ENCODE data around the gene KIF18B. TPM values are rescaled to one million over a fixed set of nuclear protein-coding genes. Genes with fewer than 3 reads are reported as not detected.

KIF18B gene
- total RNA-seq, 1 experiment from 2014 or later, result 82.2 TPM

DNA sequence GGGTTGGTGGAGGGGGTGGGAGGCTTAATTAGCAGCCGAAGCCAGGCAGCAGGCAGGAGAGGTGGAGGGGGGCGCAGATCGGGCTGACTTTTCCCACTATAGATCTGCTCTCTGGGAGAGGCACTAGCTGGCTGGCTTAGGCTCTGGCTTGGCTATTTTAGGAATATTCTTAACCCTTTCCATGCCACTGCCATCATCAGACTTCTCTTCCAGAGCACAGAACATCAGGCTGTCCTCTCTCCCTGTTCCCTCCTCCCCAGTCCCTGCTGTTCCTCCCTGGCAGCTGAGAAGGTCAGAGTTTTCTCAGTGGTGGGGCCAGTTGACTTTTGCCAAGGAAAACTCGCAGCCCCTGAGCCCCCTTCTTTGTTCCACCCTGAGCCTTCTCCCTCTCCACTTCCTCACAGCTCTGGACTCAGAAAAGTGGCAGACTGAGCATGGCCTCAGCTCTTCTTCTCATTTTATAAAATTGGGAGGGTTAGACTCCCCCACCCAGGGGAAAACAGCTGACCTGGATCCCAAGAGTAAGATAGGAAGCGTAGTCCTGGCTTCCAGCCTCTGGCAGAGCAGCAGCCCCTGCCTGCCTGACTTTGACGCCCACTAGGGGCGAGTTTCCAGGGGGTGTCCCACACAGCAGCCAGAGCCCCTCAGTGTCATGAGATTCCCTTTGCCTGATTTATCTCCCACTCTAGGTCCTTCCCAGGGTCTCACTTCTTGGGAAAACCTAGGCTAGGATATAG, 30.4 kb upstream of the KIF18B start:
- H3K4me1 Mint-ChIP-seq, result peaks cover 17% of the 10 kb centered on the region
- ATAC-seq (no peak; the same call in none of the 2 replicates), DNase-seq (ENCODE audit: low spot score) (no peak)
- H3K27ac Mint-ChIP-seq, result no peak overlapping the region
- no peaks in the 10 kb centered on the region for H3K9me3 Mint-ChIP-seq
- H3K4me3 Mint-ChIP-seq, result no peak overlapping the region
- ChIA-PET POLR2A (interaction anchor here (1.2 kb wide), 1 partner anchor 8 kb away, joined by 3 read pairs; no protein-coding TSS in a partner anchor), CTCF (interaction anchor here (0.7 to 4.4 kb wide), 14 partner anchors 9 to 158 kb away, joined by 3 to 37 read pairs (median 4); partner anchors contain the start of genes ACBD4, C1QL1, GFAP and KIF18B)
- TF ChIP-seq, protein P1, sequence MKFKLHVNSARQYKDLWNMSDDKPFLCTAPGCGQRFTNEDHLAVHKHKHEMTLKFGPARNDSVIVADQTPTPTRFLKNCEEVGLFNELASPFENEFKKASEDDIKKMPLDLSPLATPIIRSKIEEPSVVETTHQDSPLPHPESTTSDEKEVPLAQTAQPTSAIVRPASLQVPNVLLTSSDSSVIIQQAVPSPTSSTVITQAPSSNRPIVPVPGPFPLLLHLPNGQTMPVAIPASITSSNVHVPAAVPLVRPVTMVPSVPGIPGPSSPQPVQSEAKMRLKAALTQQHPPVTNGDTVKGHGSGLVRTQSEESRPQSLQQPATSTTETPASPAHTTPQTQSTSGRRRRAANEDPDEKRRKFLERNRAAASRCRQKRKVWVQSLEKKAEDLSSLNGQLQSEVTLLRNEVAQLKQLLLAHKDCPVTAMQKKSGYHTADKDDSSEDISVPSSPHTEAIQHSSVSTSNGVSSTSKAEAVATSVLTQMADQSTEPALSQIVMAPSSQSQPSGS (CRISPR knock-in tag; IDR thresholded peaks at IDR 0.05; ENCODE audit: borderline replicate concordance, low read depth), result no peak
- TF ChIP-seq ZNF671 (CRISPR knock-in tag; IDR thresholded peaks at IDR 0.05) (no peak), GABPB1 (CRISPR knock-in tag; IDR thresholded peaks at IDR 0.05) (no peak), NFYB (CRISPR knock-in tag; conservative IDR thresholded peaks at IDR 0.05; ENCODE audit: low read depth) (no peak), EMX1 (CRISPR knock-in tag; IDR thresholded peaks at IDR 0.05) (no peak), SOX15 (CRISPR knock-in tag; IDR thresholded peaks at IDR 0.05) (no peak), FOXP1 (CRISPR knock-in tag; IDR thresholded peaks at IDR 0.05; ENCODE audit: borderline replicate concordance) (no peak), TEAD4 (CRISPR knock-in tag; IDR thresholded peaks at IDR 0.05) (no peak), TCF7 (CRISPR knock-in tag; IDR thresholded peaks at IDR 0.05; ENCODE audit: low read depth) (no peak), KAT7 (CRISPR knock-in tag; IDR thresholded peaks at IDR 0.05; ENCODE audit: borderline replicate concordance) (no peak), FOXJ3 (CRISPR knock-in tag; IDR thresholded peaks at IDR 0.05; ENCODE audit: borderline replicate concordance) (no peak), ESRRA (CRISPR knock-in tag; IDR thresholded peaks at IDR 0.05; ENCODE audit: borderline replicate concordance) (no peak)
- TF ChIP-seq, protein P2, sequence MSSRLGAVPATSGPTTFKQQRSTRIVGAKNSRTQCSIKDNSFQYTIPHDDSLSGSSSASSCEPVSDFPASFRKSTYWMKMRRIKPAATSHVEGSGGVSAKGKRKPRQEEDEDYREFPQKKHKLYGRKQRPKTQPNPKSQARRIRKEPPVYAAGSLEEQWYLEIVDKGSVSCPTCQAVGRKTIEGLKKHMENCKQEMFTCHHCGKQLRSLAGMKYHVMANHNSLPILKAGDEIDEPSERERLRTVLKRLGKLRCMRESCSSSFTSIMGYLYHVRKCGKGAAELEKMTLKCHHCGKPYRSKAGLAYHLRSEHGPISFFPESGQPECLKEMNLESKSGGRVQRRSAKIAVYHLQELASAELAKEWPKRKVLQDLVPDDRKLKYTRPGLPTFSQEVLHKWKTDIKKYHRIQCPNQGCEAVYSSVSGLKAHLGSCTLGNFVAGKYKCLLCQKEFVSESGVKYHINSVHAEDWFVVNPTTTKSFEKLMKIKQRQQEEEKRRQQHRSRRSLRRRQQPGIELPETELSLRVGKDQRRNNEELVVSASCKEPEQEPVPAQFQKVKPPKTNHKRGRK (CRISPR knock-in tag; IDR thresholded peaks at IDR 0.05; ENCODE audit: borderline replicate concordance), result no peak
- TF ChIP-seq, protein P3, sequence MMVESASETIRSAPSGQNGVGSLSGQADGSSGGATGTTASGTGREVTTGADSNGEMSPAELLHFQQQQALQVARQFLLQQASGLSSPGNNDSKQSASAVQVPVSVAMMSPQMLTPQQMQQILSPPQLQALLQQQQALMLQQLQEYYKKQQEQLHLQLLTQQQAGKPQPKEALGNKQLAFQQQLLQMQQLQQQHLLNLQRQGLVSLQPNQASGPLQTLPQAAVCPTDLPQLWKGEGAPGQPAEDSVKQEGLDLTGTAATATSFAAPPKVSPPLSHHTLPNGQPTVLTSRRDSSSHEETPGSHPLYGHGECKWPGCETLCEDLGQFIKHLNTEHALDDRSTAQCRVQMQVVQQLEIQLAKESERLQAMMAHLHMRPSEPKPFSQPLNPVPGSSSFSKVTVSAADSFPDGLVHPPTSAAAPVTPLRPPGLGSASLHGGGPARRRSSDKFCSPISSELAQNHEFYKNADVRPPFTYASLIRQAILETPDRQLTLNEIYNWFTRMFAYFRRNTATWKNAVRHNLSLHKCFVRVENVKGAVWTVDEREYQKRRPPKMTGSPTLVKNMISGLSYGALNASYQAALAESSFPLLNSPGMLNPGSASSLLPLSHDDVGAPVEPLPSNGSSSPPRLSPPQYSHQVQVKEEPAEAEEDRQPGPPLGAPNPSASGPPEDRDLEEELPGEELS (CRISPR knock-in tag; IDR thresholded peaks at IDR 0.05), result no peak
- TF ChIP-seq, protein P4, sequence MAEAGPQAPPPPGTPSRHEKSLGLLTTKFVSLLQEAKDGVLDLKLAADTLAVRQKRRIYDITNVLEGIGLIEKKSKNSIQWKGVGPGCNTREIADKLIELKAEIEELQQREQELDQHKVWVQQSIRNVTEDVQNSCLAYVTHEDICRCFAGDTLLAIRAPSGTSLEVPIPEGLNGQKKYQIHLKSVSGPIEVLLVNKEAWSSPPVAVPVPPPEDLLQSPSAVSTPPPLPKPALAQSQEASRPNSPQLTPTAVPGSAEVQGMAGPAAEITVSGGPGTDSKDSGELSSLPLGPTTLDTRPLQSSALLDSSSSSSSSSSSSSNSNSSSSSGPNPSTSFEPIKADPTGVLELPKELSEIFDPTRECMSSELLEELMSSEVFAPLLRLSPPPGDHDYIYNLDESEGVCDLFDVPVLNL (CRISPR knock-in tag; IDR thresholded peaks at IDR 0.05; ENCODE audit: borderline replicate concordance, low read depth), result no peak
- TF ChIP-seq, protein P5, sequence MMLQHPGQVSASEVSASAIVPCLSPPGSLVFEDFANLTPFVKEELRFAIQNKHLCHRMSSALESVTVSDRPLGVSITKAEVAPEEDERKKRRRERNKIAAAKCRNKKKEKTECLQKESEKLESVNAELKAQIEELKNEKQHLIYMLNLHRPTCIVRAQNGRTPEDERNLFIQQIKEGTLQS (CRISPR knock-in tag; conservative IDR thresholded peaks at IDR 0.05), result no peak
- TF ChIP-seq, protein P6, sequence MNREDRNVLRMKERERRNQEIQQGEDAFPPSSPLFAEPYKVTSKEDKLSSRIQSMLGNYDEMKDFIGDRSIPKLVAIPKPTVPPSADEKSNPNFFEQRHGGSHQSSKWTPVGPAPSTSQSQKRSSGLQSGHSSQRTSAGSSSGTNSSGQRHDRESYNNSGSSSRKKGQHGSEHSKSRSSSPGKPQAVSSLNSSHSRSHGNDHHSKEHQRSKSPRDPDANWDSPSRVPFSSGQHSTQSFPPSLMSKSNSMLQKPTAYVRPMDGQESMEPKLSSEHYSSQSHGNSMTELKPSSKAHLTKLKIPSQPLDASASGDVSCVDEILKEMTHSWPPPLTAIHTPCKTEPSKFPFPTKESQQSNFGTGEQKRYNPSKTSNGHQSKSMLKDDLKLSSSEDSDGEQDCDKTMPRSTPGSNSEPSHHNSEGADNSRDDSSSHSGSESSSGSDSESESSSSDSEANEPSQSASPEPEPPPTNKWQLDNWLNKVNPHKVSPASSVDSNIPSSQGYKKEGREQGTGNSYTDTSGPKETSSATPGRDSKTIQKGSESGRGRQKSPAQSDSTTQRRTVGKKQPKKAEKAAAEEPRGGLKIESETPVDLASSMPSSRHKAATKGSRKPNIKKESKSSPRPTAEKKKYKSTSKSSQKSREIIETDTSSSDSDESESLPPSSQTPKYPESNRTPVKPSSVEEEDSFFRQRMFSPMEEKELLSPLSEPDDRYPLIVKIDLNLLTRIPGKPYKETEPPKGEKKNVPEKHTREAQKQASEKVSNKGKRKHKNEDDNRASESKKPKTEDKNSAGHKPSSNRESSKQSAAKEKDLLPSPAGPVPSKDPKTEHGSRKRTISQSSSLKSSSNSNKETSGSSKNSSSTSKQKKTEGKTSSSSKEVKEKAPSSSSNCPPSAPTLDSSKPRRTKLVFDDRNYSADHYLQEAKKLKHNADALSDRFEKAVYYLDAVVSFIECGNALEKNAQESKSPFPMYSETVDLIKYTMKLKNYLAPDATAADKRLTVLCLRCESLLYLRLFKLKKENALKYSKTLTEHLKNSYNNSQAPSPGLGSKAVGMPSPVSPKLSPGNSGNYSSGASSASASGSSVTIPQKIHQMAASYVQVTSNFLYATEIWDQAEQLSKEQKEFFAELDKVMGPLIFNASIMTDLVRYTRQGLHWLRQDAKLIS (CRISPR knock-in tag; IDR thresholded peaks at IDR 0.05; ENCODE audit: borderline replicate concordance), result no peak
- TF ChIP-seq, protein P7, sequence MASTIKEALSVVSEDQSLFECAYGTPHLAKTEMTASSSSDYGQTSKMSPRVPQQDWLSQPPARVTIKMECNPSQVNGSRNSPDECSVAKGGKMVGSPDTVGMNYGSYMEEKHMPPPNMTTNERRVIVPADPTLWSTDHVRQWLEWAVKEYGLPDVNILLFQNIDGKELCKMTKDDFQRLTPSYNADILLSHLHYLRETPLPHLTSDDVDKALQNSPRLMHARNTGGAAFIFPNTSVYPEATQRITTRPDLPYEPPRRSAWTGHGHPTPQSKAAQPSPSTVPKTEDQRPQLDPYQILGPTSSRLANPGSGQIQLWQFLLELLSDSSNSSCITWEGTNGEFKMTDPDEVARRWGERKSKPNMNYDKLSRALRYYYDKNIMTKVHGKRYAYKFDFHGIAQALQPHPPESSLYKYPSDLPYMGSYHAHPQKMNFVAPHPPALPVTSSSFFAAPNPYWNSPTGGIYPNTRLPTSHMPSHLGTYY (CRISPR knock-in tag; IDR thresholded peaks at IDR 0.05), result no peak
- TF ChIP-seq, protein P8, sequence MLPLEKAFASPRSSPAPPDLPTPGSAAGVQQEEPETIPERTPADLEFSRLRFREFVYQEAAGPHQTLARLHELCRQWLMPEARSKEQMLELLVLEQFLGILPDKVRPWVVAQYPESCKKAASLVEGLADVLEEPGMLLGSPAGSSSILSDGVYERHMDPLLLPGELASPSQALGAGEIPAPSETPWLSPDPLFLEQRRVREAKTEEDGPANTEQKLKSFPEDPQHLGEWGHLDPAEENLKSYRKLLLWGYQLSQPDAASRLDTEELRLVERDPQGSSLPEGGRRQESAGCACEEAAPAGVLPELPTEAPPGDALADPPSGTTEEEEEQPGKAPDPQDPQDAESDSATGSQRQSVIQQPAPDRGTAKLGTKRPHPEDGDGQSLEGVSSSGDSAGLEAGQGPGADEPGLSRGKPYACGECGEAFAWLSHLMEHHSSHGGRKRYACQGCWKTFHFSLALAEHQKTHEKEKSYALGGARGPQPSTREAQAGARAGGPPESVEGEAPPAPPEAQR (CRISPR knock-in tag; IDR thresholded peaks at IDR 0.05), result no peak
- H3K36me3 Mint-ChIP-seq, result no peaks in the 10 kb centered on the region
- H3K27me3 Mint-ChIP-seq (ENCODE audit: low read depth), result peaks cover 6% of the 10 kb centered on the region; the same call in 1 of the 2 replicates
